GM21786 (cell line): ENCODE data around the gene PHF21A.
"Not testable (repeated sequence)": the region's sequence is repeated elsewhere in the genome, so short reads cannot be mapped to it uniquely, and the experiment has no call there.

Experiments
- ATAC-seq: cut with Tn5 transposase; IDR thresholded peaks from one replicate; pipeline ENCODE4 v1.9.1; 2021; ENCODE audit not compliant: unreplicated experiment

Gene PHF21A

GRCh38 chr11:46036969-46037368 is 84.3 kb downstream of the PHF21A start:
- ATAC-seq = no peak

GRCh38 chr11:46036009-46036408 is 85.2 kb downstream of the PHF21A start:
- no peak for ATAC-seq

GRCh38 chr11:46034041-46034440 is 87.2 kb downstream of the PHF21A start:
- no peak for ATAC-seq

- ATAC-seq = no peak
These were observed 94.5 kb downstream of the PHF21A start for GRCh38 chr11:46026606-46027293.

- ATAC-seq = no peak
These were observed 101.1 kb downstream of the PHF21A start for GRCh38 chr11:46020084-46020599.

GRCh38 chr11:46018651-46019050 is 102.6 kb downstream of the PHF21A start:
- no peak for ATAC-seq

GRCh38 chr11:46017341-46017740 is 103.9 kb downstream of the PHF21A start:
- no peak for ATAC-seq

GRCh38 chr11:46015941-46016340 is 105.3 kb downstream of the PHF21A start:
- ATAC-seq = no peak

GRCh38 chr11:46014168-46014567 is 107.1 kb downstream of the PHF21A start:
- not testable (repeated sequence) for ATAC-seq

GRCh38 chr11:46012185-46012584 is 109.1 kb downstream of the PHF21A start:
- no peak for ATAC-seq

- ATAC-seq = no peak
These were observed 111.2 kb downstream of the PHF21A start for GRCh38 chr11:46010100-46010499.

- no peak for ATAC-seq
These were observed 111.6 kb downstream of the PHF21A start for GRCh38 chr11:46009647-46010046.

GRCh38 chr11:46006418-46007070 is 114.7 kb downstream of the PHF21A start:
- ATAC-seq = no peak

- ATAC-seq = no peak
These were observed 117.7 kb downstream of the PHF21A start for GRCh38 chr11:46003572-46003971.

GRCh38 chr11:46002189-46002588 is 119.1 kb downstream of the PHF21A start:
- no peak for ATAC-seq

GRCh38 chr11:46001448-46001914 is 119.8 kb downstream of the PHF21A start:
- ATAC-seq = no peak

GRCh38 chr11:45997599-45997998 is 123.7 kb downstream of the PHF21A start:
- no peak for ATAC-seq

- no peak for ATAC-seq
These were observed 125.9 kb downstream of the PHF21A start for GRCh38 chr11:45995342-45995734.

GRCh38 chr11:45994371-45995341 is 126.6 kb downstream of the PHF21A start:
- no peak for ATAC-seq

GRCh38 chr11:45993531-45994001 is 127.7 kb downstream of the PHF21A start:
- no peak for ATAC-seq

GRCh38 chr11:45988921-45989320 is 132.3 kb downstream of the PHF21A start:
- ATAC-seq = no peak
